MM.1S (cell line): Measurements from ENCODE around the gene GUCY1B1.

ENCODE experiments used
- DNase-seq: peaks from one replicate; pipeline ENCODE4 v3.0.0-alpha.2; 2015
- H2AFZ ChIP-seq: fragments of 300-600 bp; sonication (generic); 2 replicates; pipeline ENCODE4 v1.6.0; 2016; ENCODE audit warnings: antibody characterized with exemption, low read length
- H3F3A ChIP-seq: fragments of 300-600 bp; sonication (generic); 2 replicates; pipeline ENCODE4 v1.6.1; 2016; ENCODE audit warnings: mild to moderate bottlenecking, antibody characterized with exemption, low read length, moderate library complexity, mixed read lengths; ENCODE audit not compliant: insufficient read depth
- H3K27ac ChIP-seq: fragments of 300-600 bp; sonication (generic); 2 replicates; pipeline ENCODE4 v1.5.1; 2016; ENCODE audit warnings: mild to moderate bottlenecking, low read length
- H3K27me3 ChIP-seq: fragments of 300-600 bp; sonication (generic); replicated peaks from 2 replicates; pipeline ENCODE4 v1.6.0; 2016; ENCODE audit warnings: low read length; ENCODE audit not compliant: insufficient read depth
- H3K36me3 ChIP-seq: fragments of 300-600 bp; sonication (generic); replicated peaks from 2 replicates; pipeline ENCODE4 v1.6.1; 2016; ENCODE audit warnings: mild to moderate bottlenecking, low read length, mixed read lengths; ENCODE audit not compliant: insufficient read depth
- H3K4me1 ChIP-seq: fragments of 300-600 bp; sonication (generic); 2 replicates; pipeline ENCODE4 v1.6.1; 2016; ENCODE audit warnings: low read length, mixed read lengths
- H3K4me2 ChIP-seq: fragments of 300-600 bp; sonication (generic); 2 replicates; pipeline ENCODE4 v1.6.0; 2016; ENCODE audit warnings: low read depth, low read length
- H3K4me3 ChIP-seq: fragments of 300-600 bp; sonication (generic); 2 replicates; pipeline ENCODE4 v1.5.1; 2016; ENCODE audit warnings: low read length, mixed read lengths
- H3K79me2 ChIP-seq: fragments of 300-600 bp; sonication (generic); 2 replicates; pipeline ENCODE4 v1.6.1; 2016; ENCODE audit warnings: mixed run types, low read length, mixed read lengths
- H3K9ac ChIP-seq: fragments of 300-600 bp; sonication (generic); 2 replicates; pipeline ENCODE4 v1.6.1; 2016; ENCODE audit warnings: low read length, mixed read lengths
- H3K9me2 ChIP-seq: fragments of 300-600 bp; sonication (generic); replicated peaks from 2 replicates; pipeline ENCODE4 v1.6.1; 2016; ENCODE audit warnings: mild to moderate bottlenecking, low read length, mixed read lengths; ENCODE audit not compliant: insufficient read depth
- H3K9me3 ChIP-seq: fragments of 300-600 bp; sonication (generic); replicated peaks from 2 replicates; pipeline ENCODE4 v1.6.1; 2016; ENCODE audit warnings: mild to moderate bottlenecking, low read length, mixed read lengths; ENCODE audit not compliant: insufficient read depth
- H4K20me1 ChIP-seq: fragments of 300-600 bp; sonication (generic); 2 replicates; pipeline ENCODE4 v1.6.1; 2016; ENCODE audit warnings: mild to moderate bottlenecking, low read length, moderate library complexity, mixed read lengths; ENCODE audit not compliant: insufficient read depth
- EZH2 ChIP-seq: fragments of 300-600 bp; sonication (generic); optimal IDR thresholded peaks from 2 replicates; pipeline ENCODE3; 2017; ENCODE audit warnings: low read depth, mild to moderate bottlenecking, antibody characterized with exemption, low read length, mixed read lengths
- EZH2phosphoT487 ChIP-seq: fragments of 300-600 bp; sonication (generic); IDR thresholded peaks from 2 replicates; pipeline ENCODE4 v1.6.1; 2018; ENCODE audit warnings: antibody characterized with exemption, low read length
- TF ChIP-seq, protein P1 (sequence below): fragments of 300-600 bp; sonication (generic); IDR thresholded peaks from 2 replicates; pipeline ENCODE4 v1.5.1; 2016; ENCODE audit warnings: antibody characterized with exemption, low read length, mixed read lengths

The GUCY1B1 gene

DNA sequence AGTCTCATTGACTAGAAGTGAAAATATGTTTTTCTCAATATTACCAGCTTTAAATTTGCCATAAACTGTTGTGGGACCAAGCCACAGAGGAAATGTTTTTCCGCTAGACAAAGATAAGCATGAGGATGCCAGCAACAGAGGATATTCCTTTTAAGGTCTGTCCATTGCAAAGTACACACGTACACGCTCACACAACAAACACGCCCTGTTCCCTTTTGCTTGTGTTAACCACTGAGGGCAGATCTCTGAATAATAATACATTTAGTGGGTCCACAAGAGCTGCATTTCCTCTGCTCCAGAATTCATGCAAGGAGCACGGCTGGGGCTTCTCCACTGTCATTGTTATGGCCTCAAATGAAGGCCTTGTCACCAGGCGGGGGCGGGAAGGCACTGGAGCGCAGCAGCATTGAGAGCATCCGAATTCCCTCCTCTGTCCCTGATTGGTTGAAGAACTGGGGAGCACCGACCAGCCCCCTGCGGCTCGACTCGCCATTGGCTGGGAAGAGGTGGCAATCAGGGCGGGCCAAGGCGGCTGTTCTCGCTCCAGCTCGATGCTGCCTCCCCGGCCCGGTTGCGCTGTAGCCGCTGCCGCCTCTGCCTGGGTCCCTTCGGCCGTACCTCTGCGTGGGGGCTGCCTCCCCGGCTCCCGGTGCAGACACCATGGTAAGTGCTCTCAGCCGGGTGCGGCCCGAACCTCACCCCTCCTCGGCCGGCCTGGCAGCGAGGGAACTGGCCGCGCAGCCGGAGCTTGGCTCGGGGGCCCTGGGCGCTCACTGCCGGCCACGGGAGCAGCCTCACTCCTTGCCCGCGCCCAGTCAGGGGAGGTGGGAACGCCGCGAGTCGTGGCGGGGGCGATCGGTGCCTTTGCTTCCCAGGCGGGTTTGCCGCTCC lies at the start of gene GUCY1B1:
Gene GUCY1B1 (plus strand): TSS at position 541 of the 891 bp plus-strand sequence. CDS start 120 bp downstream, at position 661.
- TF ChIP-seq, protein P1, sequence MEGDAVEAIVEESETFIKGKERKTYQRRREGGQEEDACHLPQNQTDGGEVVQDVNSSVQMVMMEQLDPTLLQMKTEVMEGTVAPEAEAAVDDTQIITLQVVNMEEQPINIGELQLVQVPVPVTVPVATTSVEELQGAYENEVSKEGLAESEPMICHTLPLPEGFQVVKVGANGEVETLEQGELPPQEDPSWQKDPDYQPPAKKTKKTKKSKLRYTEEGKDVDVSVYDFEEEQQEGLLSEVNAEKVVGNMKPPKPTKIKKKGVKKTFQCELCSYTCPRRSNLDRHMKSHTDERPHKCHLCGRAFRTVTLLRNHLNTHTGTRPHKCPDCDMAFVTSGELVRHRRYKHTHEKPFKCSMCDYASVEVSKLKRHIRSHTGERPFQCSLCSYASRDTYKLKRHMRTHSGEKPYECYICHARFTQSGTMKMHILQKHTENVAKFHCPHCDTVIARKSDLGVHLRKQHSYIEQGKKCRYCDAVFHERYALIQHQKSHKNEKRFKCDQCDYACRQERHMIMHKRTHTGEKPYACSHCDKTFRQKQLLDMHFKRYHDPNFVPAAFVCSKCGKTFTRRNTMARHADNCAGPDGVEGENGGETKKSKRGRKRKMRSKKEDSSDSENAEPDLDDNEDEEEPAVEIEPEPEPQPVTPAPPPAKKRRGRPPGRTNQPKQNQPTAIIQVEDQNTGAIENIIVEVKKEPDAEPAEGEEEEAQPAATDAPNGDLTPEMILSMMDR = peak; percentile 50
- TF ChIP-seq EZH2phosphoT487 = no peak
- Histone ChIP-seq H3K9me3 (no peaks in the 10 kb centered on the region), H3K9me2 (no peaks in the 10 kb centered on the region), H3K4me2 (peak within 1 kb of the TSS; percentile 89), H3F3A (peaks cover 10% of the 10 kb centered on the region; the same call in 1 of the 2 replicates), H3K4me3 (peak within 1 kb of the TSS; percentile 83), H3K27me3 (no peaks in the 10 kb centered on the region), H3K36me3 (no peaks in the 10 kb centered on the region), H3K27ac (peak within 1 kb of the TSS; percentile 34; the same call in 1 of the 2 replicates), H3K4me1 (peaks cover 12% of the 10 kb centered on the region), H2AFZ (peak within 1 kb of the TSS; percentile 83), H4K20me1 (no peaks in the 10 kb centered on the region), H3K79me2 (no peaks in the 10 kb centered on the region), H3K9ac (peak within 1 kb of the TSS; percentile 54; the same call in 1 of the 2 replicates)
- DNase-seq = peak; percentile 98

DNA sequence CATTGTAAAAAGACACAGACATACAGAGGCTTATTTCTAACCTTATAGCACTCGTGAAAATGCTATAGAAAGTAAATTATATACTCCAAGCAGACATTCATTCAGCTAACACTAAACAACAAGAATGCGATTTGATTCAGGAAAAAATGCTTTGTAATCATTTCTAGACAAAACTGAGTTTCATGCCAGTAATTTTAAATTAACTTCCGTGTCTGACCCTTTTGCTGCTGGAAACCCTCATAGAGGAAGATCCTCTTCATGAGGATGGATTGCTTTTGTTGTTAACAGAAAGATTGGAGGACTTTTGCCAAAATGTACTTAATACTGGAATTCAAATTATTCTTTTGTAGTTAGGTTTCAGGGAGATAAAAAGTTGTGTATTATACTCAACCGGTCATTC lies 48.9 kb upstream of the GUCY1B1 start:
- Histone ChIP-seq H3K79me2 (no peaks in the 10 kb centered on the region), H3K4me2 (no peak overlapping the region), H3K4me3 (no peak overlapping the region), H3K27me3 (no peaks in the 10 kb centered on the region), H3K36me3 (no peaks in the 10 kb centered on the region; the same call in 1 of the 2 replicates), H3K9me2 (no peaks in the 10 kb centered on the region), H3K27ac (no peak overlapping the region), H4K20me1 (no peaks in the 10 kb centered on the region), H3K4me1 (no peaks in the 10 kb centered on the region), H3K9me3 (no peaks in the 10 kb centered on the region), H3F3A (no peaks in the 10 kb centered on the region), H3K9ac (no peak overlapping the region), H2AFZ (no peak overlapping the region)
- DNase-seq = no peak
- TF ChIP-seq, protein P1 = no peak
- TF ChIP-seq EZH2phosphoT487 (no peak), EZH2 (no peak)

DNA sequence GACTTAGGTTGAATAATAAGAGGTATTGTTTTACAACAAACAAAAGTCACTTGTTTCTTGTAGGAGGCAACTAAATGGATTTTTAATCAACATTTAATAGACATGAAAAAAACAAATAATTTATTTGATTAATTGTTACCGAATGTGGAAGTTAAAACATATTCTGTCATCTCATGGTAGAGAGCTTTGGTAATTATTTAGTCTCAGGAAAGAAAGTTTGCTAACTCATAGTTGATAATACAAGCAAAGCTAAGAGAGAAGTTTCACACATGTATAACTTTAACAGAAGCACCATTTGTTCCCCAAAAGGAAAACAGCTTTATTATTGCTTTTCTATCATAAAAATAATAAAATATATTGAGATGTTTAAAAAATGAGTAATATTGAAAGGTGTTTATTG lies 47.3 kb upstream of the GUCY1B1 start:
- H3K4me2 ChIP-seq = no peak overlapping the region
- no peaks in the 10 kb centered on the region for H3K79me2 ChIP-seq
- H3K9me3 ChIP-seq = no peaks in the 10 kb centered on the region
- no peaks in the 10 kb centered on the region for H3K4me1 ChIP-seq
- DNase-seq = no peak
- TF ChIP-seq, protein P1 = no peak
- TF ChIP-seq EZH2phosphoT487 (no peak), EZH2 (no peak)
- H3K9me2 ChIP-seq = no peaks in the 10 kb centered on the region
- H3K9ac ChIP-seq = no peak overlapping the region
- H4K20me1 ChIP-seq = no peaks in the 10 kb centered on the region
- H3K27ac ChIP-seq = no peak overlapping the region
- no peaks in the 10 kb centered on the region for H3F3A ChIP-seq
- H3K27me3 ChIP-seq = no peaks in the 10 kb centered on the region
- no peak overlapping the region for H2AFZ ChIP-seq
- no peaks in the 10 kb centered on the region; the same call in 1 of the 2 replicates for H3K36me3 ChIP-seq
- H3K4me3 ChIP-seq = no peak overlapping the region
